ENCODE measurements around the gene CEP68.
"Not testable (repeated sequence)": the region's sequence is repeated elsewhere in the genome, so short reads cannot be mapped to it uniquely, and the experiment has no call there.

The CEP68 gene

DNA sequence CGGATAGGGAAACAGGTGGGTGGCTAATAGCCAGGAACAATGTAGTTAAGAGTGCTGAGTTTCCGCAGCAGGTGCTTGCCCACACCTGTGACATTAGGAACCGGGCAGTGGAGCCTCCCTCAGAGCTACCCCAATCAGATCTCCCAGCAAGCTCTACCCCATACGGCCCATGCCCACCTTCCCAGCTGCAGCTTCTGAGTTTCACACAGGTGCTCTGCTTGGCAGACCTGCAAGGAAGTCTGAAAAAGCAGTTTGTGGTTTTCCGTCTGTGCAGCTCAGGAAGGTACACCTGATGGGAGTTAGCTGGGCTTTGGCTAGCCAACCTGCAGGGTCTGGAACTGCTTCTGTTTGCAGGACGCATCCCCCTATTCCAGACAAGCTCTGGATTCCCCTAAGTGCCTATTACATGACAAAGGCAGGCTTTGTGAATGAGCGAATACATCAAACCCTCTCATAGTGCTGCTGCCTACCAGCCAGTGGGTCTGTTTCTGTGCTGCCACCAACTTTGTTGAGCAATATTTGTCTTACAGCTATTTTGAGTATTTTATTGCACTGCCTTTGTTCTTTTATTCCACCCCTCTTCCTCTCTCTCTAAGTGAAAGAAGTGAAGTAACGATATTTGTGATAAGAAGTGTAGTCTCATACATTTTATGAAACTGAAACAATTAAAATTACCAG, 24.7 kb upstream of the CEP68 start:
- TF ChIP-seq, protein P1, sequence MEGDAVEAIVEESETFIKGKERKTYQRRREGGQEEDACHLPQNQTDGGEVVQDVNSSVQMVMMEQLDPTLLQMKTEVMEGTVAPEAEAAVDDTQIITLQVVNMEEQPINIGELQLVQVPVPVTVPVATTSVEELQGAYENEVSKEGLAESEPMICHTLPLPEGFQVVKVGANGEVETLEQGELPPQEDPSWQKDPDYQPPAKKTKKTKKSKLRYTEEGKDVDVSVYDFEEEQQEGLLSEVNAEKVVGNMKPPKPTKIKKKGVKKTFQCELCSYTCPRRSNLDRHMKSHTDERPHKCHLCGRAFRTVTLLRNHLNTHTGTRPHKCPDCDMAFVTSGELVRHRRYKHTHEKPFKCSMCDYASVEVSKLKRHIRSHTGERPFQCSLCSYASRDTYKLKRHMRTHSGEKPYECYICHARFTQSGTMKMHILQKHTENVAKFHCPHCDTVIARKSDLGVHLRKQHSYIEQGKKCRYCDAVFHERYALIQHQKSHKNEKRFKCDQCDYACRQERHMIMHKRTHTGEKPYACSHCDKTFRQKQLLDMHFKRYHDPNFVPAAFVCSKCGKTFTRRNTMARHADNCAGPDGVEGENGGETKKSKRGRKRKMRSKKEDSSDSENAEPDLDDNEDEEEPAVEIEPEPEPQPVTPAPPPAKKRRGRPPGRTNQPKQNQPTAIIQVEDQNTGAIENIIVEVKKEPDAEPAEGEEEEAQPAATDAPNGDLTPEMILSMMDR (IDR thresholded peaks at IDR 0.05; ENCODE audit: low read depth, low read length): no peak
- no peak for DNase-seq (ENCODE audit: extremely low read depth, low read depth)

DNA sequence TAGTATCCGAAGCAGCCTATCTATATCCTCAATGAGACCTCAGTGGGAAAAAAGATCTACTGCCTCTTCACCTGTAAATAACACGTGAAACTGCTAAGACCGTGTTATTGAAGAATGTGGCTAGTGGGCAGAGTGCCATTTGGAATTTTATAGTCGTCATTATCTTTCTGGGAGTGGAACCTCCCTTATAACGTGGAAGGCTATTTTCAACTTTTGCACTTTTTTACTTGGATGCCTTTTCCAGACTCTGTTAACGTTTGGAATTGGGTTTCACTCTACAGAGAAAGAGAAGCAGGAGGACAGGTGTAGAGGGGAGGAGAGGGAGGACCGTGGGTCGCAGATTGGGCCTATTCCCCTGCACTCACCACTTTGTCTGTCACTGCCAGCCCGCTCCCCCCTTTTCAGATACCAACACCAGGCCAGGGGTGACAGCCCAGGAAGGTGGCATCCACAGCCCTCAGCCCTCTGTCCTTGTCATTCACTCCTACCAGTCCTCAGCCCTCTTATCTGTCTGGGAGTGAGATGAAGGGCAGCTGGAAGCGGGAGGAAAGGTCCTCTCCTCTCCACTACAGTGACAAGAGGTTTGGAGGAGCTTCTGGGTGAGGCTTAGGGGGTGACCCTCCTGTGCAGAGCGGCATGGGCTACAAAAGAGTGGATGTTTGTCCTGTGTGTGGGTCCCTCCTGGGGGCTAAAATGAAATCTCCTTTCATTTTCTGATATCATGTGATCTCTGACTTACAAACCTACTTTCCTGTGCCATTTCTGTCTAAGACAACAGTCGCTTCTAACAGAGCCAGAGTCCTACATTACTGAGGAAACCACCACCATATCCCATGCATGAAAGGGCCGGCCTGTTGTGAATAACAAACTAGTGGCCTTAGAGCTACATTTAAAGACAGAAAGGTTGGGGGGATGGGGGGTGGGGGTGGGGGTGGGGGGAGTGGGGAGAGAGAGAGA, 23.9 kb upstream of the CEP68 start:
- DNase-seq (ENCODE audit: extremely low read depth, low read depth): no peak
- TF ChIP-seq, protein P1 (IDR thresholded peaks at IDR 0.05; ENCODE audit: low read depth, low read length): no peak

DNA sequence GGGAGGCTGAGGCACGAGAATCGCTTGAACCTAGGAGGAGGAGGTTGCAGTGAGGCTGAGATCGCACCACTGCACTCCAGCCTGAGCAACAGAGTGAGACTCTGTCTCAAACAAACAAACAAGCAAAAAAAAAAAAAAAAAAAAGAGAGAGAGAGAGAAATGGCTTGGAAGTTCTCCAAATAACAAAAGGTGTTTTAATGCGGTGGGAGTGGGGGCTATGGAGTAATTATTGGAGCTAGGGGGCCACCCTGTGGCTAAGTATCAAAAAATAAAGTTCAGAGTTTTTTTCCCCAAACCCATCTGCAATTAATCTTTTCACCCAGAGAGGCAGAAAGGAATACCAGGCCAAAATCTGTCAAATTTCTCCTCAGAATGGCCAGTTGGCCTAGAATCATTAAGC, 23.0 kb upstream of the CEP68 start:
- no peak for DNase-seq (ENCODE audit: extremely low read depth, low read depth)
- TF ChIP-seq, protein P1 (IDR thresholded peaks at IDR 0.05; ENCODE audit: low read depth, low read length): peak; percentile 16; the same call in 1 of the 2 replicates

DNA sequence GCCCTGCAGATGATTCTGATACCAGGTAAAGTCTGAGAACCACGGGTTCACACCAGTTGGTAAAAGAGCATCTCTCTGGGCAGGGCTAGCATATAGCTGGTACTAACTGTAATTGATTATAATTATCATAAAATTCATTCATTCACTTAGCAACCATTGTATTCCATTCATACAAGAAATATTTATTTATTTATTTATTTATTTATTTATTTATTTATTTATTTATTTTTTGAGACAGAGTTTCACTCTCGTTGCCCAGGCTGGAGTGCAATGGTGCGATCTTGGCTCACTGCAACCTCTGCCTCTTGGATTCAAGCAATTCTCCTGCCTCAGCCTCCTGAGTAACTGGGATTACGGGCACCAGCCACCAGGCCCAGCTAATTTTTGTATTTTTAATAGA, 22.5 kb upstream of the CEP68 start:
- not testable (repeated sequence) for DNase-seq (ENCODE audit: extremely low read depth, low read depth)

DNA sequence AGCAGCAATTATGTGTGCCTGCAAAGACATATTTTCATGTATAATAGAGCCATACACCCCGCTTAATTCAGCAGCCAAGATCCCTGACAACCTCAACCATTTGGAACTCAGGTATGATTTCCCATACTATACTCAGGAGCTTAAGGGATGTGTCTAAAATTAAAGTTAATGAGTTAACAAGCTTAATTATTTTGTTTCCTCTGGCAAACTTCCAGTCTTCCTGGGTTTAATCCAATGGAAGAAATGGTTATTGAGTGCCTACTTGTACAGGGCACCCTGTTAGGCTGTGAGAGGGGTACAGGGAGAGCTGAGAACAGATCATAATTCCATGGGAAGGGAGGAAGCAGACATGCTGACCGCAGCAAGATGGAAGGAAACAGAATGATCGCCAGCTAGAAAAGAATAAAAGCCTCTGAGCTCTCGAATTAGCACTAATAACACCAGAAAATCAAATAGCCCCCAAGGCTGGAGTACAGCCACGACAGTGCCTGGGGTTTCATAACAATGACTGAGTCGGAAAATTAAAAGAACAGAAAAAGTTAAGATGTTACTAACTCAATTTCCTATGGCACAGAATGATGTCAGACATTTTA, 20.8 kb upstream of the CEP68 start:
- DNase-seq (ENCODE audit: extremely low read depth, low read depth): no peak

DNA sequence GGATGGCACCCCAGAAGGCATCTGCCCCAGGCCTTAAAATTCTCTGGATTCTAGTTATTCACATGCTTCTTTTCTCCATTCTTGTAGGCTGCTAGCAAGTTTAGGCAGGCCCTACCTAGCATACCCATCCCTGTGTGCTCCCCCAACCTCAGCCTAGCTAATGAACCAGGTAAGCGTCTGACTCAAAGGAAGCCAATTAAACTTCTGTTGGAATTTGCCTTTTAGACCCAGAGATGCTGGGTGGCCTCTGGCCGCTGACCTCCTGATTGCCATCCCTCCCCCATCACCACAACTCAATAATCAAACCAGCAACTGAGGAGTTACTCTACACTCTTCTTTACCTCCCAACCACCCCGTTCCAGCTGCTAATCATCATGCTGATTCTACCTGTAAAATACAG, 19.0 kb upstream of the CEP68 start:
- TF ChIP-seq, protein P1 (IDR thresholded peaks at IDR 0.05; ENCODE audit: low read depth, low read length): no peak
- DNase-seq (ENCODE audit: extremely low read depth, low read depth): no peak

More for the DNA sequence above, 20.8 kb upstream of the CEP68 start:
- TF ChIP-seq, protein P1 (IDR thresholded peaks at IDR 0.05; ENCODE audit: low read depth, low read length): no peak

DNA sequence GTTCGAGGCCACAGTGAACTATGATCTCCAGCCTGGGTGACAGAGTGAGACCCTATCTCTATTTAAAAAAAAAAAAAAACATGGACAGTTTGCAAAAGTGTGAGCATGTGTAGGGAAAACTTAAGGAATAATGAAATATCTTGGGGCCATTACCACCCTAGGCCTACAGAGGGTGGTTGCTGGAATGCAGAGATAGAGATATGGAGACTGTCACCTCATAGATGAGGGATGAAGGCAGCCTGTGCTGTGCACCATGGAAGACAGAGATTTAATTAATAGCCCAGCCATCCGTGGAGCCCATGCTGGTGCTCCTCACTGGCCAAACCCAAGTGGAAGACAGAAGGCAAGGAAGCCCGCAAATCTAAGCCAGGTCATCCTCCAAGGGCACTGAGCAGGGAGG, 16.6 kb upstream of the CEP68 start:
- TF ChIP-seq, protein P1 (IDR thresholded peaks at IDR 0.05; ENCODE audit: low read depth, low read length): no peak
- no peak for DNase-seq (ENCODE audit: extremely low read depth, low read depth)

Data from AG09319 (cell line).